ENCODE data around the gene TP63. TPM values are rescaled to one million over a fixed set of nuclear protein-coding genes. Genes with fewer than 3 reads are reported as not detected.
"Not testable (repeated sequence)": the region's sequence is repeated elsewhere in the genome, so short reads cannot be mapped to it uniquely, and the experiment has no call there.

The TP63 gene
- 1 to 10 TPM in 1 of 2 donors, under 1 TPM in 1; 0.45 to 1.5 TPM for total RNA-seq
- 0.70 to 2.3 reads per million in 2 donors for total RNA-seq

DNA sequence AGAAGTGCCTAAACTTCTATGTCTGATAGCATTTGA is at the start of gene TP63:
Gene TP63 (plus strand): TSS at position 17 of the 36 bp plus-strand sequence. CDS start 127 bp downstream, outside the sequence.
- peak within 1 kb of the TSS; percentile 43 for H3K27ac Mint-ChIP-seq
- ATAC-seq = no peak
- H3K36me3 Mint-ChIP-seq (ENCODE audit: low read depth) = no peaks in the 10 kb centered on the region
- no peaks in the 10 kb centered on the region for H3K27me3 Mint-ChIP-seq
- no peaks in the 10 kb centered on the region for H3K9me3 ChIP-seq (ENCODE audit: control insufficient read depth, low read length, poor library complexity, severe bottlenecking)
- peaks cover 11% of the 10 kb centered on the region for H3K4me1 Mint-ChIP-seq
- peak within 1 kb of the TSS; percentile 71 for H3K4me3 Mint-ChIP-seq
- DNase-seq = no peak

DNA sequence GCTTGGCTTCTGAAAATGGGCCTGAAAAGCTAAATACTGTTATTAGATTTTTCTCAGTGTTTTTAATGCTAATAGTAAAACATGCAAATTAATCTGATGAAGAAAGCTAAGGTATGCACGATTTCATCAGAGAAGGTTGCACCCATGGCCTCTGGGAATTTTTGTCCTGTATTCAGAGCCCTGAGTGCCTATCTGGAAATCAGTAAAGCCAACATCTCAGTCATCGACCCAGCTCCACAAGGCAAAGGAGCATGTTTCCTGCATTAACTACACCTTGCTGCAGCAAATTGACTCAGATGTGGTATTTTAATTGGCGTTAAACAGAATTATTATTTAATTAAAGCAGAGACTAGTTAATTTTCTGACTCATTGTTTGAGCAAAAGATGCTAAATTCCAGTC is 49.0 kb upstream of the TP63 start:
- no peak overlapping the region for H3K4me3 Mint-ChIP-seq
- ATAC-seq (no peak), DNase-seq (no peak)
- peaks cover 3% of the 10 kb centered on the region for H3K4me1 Mint-ChIP-seq
- peaks cover 25% of the 10 kb centered on the region for H3K27me3 Mint-ChIP-seq
- H3K27ac Mint-ChIP-seq = no peak overlapping the region
- no peaks in the 10 kb centered on the region for H3K36me3 Mint-ChIP-seq (ENCODE audit: low read depth)
- H3K9me3 ChIP-seq (ENCODE audit: control insufficient read depth, low read length, poor library complexity, severe bottlenecking) = no peaks in the 10 kb centered on the region

DNA sequence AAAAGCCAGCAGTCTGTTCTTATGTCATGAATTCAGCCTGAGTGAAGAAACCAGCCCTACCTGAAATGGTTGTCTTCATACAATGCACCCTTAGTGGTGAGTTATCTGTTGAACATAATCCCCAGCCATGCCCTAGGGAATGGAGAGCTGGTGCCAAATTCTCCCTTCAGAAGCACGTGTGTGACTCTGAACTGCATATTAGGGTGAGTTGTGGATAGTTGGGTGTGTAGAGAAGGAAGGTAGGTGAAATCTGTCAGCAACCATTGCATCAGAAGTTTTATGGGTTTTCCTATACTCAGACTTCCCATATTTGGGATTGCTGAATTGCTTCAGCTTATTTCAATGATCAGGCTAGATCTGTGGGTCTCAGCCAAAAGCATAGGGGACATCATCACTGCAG is 46.5 kb upstream of the TP63 start:
- H3K4me1 Mint-ChIP-seq = peaks cover 3% of the 10 kb centered on the region
- H3K9me3 ChIP-seq (ENCODE audit: control insufficient read depth, low read length, poor library complexity, severe bottlenecking) = no peaks in the 10 kb centered on the region
- no peak for ATAC-seq
- H3K27ac Mint-ChIP-seq = no peak overlapping the region
- no peak for DNase-seq
- peaks cover 31% of the 10 kb centered on the region for H3K27me3 Mint-ChIP-seq
- H3K36me3 Mint-ChIP-seq (ENCODE audit: low read depth) = no peaks in the 10 kb centered on the region
- H3K4me3 Mint-ChIP-seq = no peak overlapping the region

DNA sequence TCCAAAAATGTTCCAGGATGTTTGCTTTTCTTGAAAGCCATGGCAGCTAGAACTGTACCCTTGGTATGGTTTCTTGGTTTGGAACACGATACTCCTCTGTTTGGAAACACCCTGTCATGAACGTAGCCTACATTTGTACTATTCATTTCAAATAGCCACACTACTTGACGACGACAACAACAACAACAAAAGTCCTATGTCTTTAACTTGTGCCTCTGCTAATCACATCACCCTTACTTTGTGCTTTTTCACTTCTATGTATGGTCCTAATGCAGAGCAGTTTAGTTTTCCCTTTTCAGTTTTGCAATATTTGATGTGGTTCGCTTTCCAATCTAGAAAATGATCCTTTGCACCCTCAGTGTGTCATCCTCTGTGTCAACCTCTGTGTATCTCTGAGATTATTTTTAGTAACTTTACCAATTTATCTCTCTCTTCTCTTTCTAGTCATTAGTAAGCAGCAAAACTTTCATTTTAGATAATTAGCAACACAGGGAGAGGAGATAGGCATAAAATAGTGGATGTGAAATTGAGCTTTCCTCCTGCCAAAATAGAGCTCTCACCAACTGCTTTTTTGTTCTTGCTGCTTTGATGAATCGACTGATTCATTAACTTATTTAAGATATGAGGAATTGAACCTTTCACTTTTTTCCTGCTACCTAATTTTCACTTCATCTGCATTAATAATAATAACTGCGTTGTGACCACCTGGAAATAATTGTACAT is 44.1 kb upstream of the TP63 start:
- no peaks in the 10 kb centered on the region for H3K9me3 ChIP-seq (ENCODE audit: control insufficient read depth, low read length, poor library complexity, severe bottlenecking)
- Mint-ChIP-seq H3K4me1 (peaks cover 3% of the 10 kb centered on the region), H3K27me3 (peaks cover 31% of the 10 kb centered on the region), H3K27ac (no peak overlapping the region), H3K36me3 (ENCODE audit: low read depth) (no peaks in the 10 kb centered on the region), H3K4me3 (no peak overlapping the region)
- DNase-seq (no peak), ATAC-seq (no peak)

DNA sequence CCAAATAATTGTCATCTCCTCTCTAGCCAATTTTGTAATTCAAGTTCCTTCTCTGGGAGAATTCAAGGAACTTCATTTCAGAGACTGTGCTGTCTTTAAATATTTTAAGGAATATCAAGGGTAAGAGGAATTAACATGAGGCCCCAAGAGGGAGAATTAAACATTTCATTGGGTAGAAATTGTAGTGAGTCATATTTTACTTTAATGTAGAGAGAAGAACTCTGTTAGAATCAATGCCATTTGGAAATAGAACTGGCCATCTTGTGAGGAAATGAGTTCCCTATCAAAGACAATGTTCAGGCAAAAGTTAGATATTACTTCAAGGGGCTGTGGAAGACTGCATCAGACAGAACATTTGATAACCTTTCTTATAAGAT is 43.5 kb upstream of the TP63 start:
- H3K9me3 ChIP-seq (ENCODE audit: control insufficient read depth, low read length, poor library complexity, severe bottlenecking) = no peaks in the 10 kb centered on the region
- H3K4me1 Mint-ChIP-seq = peaks cover 3% of the 10 kb centered on the region
- ATAC-seq (no peak), DNase-seq (no peak)
- H3K36me3 Mint-ChIP-seq (ENCODE audit: low read depth) = no peaks in the 10 kb centered on the region
- H3K4me3 Mint-ChIP-seq = no peak overlapping the region
- H3K27ac Mint-ChIP-seq = no peak overlapping the region
- H3K27me3 Mint-ChIP-seq = peaks cover 31% of the 10 kb centered on the region

DNA sequence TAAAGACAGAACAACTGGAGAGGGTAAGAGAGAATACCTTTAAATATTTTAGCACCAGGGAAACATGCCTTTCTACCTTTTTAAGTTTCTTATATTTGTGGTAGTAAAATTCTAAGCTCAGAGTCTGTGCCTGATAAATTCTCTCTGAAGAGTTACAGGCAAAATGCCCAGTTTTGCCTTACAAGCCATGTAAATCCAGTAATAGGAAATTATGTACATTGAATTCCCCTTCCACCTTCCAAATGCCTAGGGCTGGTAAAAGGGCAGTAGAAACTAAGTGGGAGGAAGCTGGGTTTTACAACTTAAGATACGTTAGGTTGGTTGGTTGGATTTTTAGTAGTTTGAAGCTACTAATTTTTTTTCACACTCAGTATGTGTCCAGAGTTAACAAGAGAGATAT is 43.1 kb upstream of the TP63 start:
- ATAC-seq (no peak), DNase-seq (no peak)
- Mint-ChIP-seq H3K27ac (no peak overlapping the region), H3K4me1 (peaks cover 3% of the 10 kb centered on the region), H3K36me3 (ENCODE audit: low read depth) (no peaks in the 10 kb centered on the region), H3K4me3 (no peak overlapping the region), H3K27me3 (peaks cover 28% of the 10 kb centered on the region)
- H3K9me3 ChIP-seq (ENCODE audit: control insufficient read depth, low read length, poor library complexity, severe bottlenecking) = no peaks in the 10 kb centered on the region

DNA sequence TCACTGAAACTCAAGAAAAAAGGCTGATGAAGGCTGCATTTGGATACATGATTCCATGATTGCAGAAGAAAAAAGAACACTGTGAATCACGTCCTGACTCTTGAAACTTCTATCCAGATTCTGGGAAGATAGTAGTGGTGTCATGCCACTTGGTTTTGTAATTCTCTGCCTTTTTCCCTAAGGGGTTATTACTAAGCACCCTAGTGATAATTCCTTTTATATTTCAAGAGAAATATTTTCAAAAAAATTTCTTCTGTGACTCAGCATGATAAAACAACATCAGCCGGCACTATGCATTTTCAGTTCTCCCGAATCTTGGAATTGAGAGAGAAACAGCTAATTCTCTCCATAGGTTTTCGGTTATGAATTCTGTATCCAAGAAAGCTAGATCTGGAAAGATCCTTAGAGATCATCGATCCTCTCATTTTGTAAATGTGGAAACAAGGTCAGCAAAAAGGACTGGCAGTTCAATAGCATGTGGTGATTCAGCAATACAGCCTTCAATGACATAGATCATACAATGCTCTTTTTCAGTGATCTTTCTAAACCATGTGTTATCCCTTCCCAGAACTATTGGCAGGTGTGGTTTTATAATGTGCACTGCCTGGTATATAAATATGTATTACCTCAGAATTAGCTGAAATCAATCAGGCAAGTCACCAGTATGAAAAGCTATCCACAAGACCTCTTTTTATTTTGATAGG is 42.6 kb upstream of the TP63 start:
- no peaks in the 10 kb centered on the region for H3K9me3 ChIP-seq (ENCODE audit: control insufficient read depth, low read length, poor library complexity, severe bottlenecking)
- Mint-ChIP-seq H3K4me1 (peaks cover 3% of the 10 kb centered on the region), H3K4me3 (no peak overlapping the region), H3K36me3 (ENCODE audit: low read depth) (no peaks in the 10 kb centered on the region), H3K27ac (no peak overlapping the region), H3K27me3 (peaks cover 23% of the 10 kb centered on the region)
- no peak for ATAC-seq
- DNase-seq = no peak

DNA sequence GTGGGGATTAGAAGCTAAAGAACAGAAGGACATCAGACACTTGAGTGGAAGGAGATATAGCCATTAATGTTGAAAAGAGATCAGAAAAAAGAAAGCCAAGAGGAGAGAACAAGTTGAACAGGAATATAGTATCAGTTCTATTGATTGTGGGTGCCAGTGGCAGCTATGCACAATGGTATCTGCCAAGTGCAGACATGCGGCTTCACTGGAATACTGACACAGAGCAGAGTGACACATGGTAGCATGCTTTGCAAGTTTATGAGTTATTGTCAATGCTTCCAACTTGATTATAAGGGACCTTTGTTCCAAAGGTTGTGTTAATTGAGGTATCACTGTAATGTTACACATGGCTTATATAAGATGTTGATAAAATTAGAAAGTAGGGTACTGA is 42.0 kb upstream of the TP63 start:
- DNase-seq (no peak), ATAC-seq (no peak)
- Mint-ChIP-seq H3K27ac (no peak overlapping the region), H3K4me1 (peaks cover 3% of the 10 kb centered on the region), H3K4me3 (no peak overlapping the region), H3K36me3 (ENCODE audit: low read depth) (no peaks in the 10 kb centered on the region), H3K27me3 (peaks cover 22% of the 10 kb centered on the region)
- no peaks in the 10 kb centered on the region for H3K9me3 ChIP-seq (ENCODE audit: control insufficient read depth, low read length, poor library complexity, severe bottlenecking)

DNA sequence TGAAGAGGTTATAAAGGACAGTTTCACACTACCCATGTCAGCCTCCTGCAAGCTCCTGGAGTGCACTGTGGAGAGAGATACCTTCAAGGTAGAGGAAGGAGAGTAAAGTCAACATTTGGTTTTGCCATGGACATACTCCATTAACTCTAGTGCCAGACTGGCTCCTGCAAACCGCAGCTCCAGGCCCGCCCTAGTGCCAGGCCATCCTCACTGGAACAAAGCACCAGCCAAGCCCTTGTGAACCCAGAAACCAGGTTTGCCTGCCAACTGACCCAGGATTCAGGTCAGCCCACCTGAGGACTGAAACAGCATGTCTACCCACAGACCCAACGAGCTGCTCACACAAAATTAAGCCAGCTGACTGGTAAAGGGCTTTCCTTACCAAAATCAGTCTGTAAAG is 41.0 kb upstream of the TP63 start:
- no peaks in the 10 kb centered on the region for H3K9me3 ChIP-seq (ENCODE audit: control insufficient read depth, low read length, poor library complexity, severe bottlenecking)
- H3K4me3 Mint-ChIP-seq = no peak overlapping the region
- peaks cover 16% of the 10 kb centered on the region for H3K27me3 Mint-ChIP-seq
- H3K27ac Mint-ChIP-seq = no peak overlapping the region
- DNase-seq (no peak), ATAC-seq (no peak)
- peaks cover 3% of the 10 kb centered on the region for H3K4me1 Mint-ChIP-seq
- no peaks in the 10 kb centered on the region for H3K36me3 Mint-ChIP-seq (ENCODE audit: low read depth)

DNA sequence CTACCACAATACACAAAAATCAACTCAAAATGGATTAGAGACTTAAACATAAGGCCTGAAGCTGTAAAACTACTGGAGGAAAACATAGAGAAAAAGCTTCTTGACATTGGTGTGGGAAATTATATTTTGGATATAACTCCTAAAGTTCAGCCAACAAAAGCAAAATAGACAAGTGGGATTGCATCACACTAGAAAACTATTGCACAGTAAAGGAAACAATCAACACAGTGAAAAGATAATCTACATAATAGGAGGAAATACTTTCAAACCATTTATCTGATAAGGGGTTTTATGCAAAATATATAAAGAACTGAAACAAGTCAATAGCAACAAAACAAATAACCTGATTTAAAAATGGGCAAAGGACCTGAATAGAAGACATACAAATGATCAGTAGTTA is 37.6 kb upstream of the TP63 start:
- Mint-ChIP-seq H3K4me3 (no peak overlapping the region), H3K4me1 (no peaks in the 10 kb centered on the region)
- no peak for ATAC-seq

DNA sequence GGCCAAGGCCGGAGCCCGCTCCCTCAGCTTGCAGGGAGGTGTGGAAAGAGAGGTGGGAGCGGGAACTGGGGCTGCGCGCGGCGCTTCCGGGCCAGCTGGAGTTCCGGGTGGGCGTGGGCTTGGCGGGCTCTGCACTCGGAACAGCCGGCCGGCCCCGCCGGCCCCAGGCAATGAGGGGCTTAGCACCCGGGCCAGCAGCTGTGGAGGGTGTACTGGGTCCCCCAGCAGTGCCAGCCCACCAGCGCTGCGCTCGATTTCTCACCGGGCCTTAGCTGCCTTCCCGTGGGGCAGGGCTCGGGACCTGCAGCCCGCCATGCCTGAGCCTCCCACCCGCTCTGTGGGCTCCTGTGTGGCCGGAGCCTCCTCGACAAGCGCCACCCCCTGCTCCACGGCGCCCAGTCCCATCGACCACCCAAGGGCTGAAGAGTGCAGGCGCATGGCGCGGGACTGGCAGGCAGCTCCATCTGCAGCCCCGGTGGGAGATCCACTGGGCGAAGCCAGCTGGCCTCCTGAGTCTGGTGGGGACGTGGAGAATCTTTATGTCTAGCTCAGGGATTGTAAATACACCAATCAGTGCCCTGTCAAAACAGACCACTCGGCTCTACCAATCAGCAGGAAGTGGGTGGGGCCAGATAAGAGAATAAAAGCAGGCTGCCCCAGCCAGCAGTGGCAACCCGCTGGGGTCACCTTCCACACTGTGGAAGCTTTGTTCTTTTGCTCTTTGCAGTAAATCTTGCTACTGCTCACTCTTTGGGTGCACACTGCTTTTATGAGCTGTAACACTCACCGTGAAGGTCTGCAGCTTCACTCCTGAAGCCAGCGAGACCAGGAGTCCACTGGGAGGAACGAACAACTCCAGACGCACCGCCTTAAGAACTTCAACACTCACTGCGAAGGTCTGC is 34.9 kb upstream of the TP63 start:
- not testable (repeated sequence) for H3K4me1 Mint-ChIP-seq; H3K27ac Mint-ChIP-seq; H3K4me3 Mint-ChIP-seq; H3K27me3 Mint-ChIP-seq; ATAC-seq; DNase-seq; H3K9me3 ChIP-seq (ENCODE audit: control insufficient read depth, low read length, poor library complexity, severe bottlenecking); H3K36me3 Mint-ChIP-seq (ENCODE audit: low read depth)

More for the DNA sequence above, 37.6 kb upstream of the TP63 start:
- no peak for DNase-seq
- no peaks in the 10 kb centered on the region for H3K9me3 ChIP-seq (ENCODE audit: control insufficient read depth, low read length, poor library complexity, severe bottlenecking)
- H3K36me3 Mint-ChIP-seq (ENCODE audit: low read depth) = no peaks in the 10 kb centered on the region
- H3K27ac Mint-ChIP-seq = no peak overlapping the region
- H3K27me3 Mint-ChIP-seq = no peaks in the 10 kb centered on the region

DNA sequence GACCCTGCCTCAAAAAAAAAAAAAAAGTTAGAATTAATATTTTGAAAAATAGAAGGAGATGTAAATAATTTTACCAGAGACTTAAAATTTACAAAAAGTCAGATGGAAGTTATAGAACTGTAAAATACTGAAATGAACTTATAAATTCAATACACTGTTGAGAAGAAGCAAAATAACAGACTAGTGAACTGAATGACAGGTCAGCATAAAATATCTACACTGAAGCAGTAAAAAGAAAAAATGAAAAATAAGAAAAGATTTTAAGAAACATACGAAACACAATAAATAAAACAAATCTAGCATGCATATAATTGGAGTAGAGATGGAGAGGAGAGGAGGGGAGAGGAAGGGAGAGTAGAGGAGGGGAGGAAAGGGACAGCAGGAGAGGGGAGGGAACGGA is 33.3 kb upstream of the TP63 start:
- H3K4me3 Mint-ChIP-seq = no peak overlapping the region
- H3K4me1 Mint-ChIP-seq = no peaks in the 10 kb centered on the region
- DNase-seq = no peak
- H3K9me3 ChIP-seq (ENCODE audit: control insufficient read depth, low read length, poor library complexity, severe bottlenecking) = no peaks in the 10 kb centered on the region
- H3K27ac Mint-ChIP-seq = no peak overlapping the region
- peaks cover 3% of the 10 kb centered on the region for H3K36me3 Mint-ChIP-seq (ENCODE audit: low read depth)
- ATAC-seq = no peak
- no peaks in the 10 kb centered on the region for H3K27me3 Mint-ChIP-seq

DNA sequence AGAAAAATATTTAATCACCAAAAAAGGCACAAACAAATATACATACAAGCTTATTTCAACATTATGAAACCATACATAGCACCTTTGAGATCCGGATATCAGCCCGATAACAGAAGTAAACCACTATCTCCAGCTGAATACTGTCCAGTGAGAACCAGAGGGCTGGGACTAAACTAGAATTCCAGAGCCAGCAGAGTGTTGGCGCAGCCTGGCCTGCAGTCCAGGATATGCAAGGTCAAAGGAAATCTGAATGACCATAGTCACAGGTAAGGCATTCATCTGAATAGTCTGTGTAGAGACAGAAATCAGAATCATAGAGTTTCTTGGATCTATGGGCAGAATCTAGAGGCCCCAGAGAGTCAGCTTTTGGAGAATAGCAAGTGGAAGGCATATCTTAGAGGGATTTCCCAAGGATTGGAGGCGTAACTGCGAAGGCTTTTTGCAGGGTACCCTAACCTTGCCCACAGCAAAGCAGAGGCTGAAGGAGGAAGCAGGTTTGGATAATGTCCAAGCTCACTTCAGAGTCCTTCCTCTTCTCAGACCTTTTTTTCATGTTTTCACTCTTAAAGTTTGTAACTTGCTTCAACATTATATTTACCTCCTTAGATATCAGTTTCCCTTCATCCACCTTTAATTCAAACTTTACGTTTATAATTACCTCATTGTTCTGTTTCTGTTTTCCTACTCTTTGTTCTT is 32.5 kb upstream of the TP63 start:
- H3K9me3 ChIP-seq (ENCODE audit: control insufficient read depth, low read length, poor library complexity, severe bottlenecking) = no peaks in the 10 kb centered on the region
- DNase-seq (no peak), ATAC-seq (no peak)
- H3K36me3 Mint-ChIP-seq (ENCODE audit: low read depth) = peaks cover 3% of the 10 kb centered on the region
- H3K27ac Mint-ChIP-seq = no peak overlapping the region
- H3K4me3 Mint-ChIP-seq = no peak overlapping the region
- H3K27me3 Mint-ChIP-seq = no peaks in the 10 kb centered on the region
- H3K4me1 Mint-ChIP-seq = no peaks in the 10 kb centered on the region
